Neural progenitor cell (in vitro differentiated cells): ENCODE data around the gene GJA3.

Source experiments
- EZH2 ChIP-seq: fragments of 200-600 bp; sonication (generic); IDR thresholded peaks from 2 replicates; pipeline ENCODE4 v1.6.1; 2017; ENCODE audit warnings: antibody characterized with exemption, mild to moderate bottlenecking, moderate library complexity
- TF ChIP-seq, protein P1 (sequence below): fragments of 200-600 bp; sonication (generic); IDR thresholded peaks from 2 replicates; pipeline ENCODE4 v1.5.1; 2017; ENCODE audit warnings: antibody characterized with exemption, mild to moderate bottlenecking

DNA sequence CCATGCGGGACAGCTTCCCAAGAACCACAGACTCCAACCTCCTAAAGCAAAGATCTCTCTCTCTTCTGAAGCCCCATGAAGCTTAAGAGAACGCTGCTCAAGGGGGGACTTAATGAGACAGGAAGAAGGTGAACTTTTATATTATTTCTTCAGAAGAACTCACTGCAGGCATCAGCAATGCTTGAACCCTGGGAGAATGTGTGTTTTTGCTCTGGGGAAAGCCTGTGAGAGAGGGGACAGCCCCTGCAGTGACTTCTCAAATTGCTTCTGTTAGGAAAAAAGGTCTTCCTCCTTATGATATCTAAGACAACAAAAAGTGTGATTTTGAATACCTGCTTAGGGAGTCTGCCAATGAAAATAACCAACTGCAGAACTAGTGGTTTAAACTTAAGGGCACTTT is 23.0 kb downstream of the GJA3 start:
- TF ChIP-seq, protein P1, sequence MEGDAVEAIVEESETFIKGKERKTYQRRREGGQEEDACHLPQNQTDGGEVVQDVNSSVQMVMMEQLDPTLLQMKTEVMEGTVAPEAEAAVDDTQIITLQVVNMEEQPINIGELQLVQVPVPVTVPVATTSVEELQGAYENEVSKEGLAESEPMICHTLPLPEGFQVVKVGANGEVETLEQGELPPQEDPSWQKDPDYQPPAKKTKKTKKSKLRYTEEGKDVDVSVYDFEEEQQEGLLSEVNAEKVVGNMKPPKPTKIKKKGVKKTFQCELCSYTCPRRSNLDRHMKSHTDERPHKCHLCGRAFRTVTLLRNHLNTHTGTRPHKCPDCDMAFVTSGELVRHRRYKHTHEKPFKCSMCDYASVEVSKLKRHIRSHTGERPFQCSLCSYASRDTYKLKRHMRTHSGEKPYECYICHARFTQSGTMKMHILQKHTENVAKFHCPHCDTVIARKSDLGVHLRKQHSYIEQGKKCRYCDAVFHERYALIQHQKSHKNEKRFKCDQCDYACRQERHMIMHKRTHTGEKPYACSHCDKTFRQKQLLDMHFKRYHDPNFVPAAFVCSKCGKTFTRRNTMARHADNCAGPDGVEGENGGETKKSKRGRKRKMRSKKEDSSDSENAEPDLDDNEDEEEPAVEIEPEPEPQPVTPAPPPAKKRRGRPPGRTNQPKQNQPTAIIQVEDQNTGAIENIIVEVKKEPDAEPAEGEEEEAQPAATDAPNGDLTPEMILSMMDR: no peak
- TF ChIP-seq EZH2: no peak
